Neural progenitor cell (in vitro differentiated cells): ENCODE data around the gene LCTL. TPM values are rescaled to one million over a fixed set of nuclear protein-coding genes. Genes with fewer than 3 reads are reported as not detected.
A peak's percentile ranks its signal among the peaks of the same experiment; 100 is the strongest.
"Not testable (repeated sequence)": the region's sequence is repeated elsewhere in the genome, so short reads cannot be mapped to it uniquely, and the experiment has no call there.

Experiments
- DNase-seq: peaks from one replicate; pipeline ENCODE4 v3.0.0-alpha.2; 2016; ENCODE audit warnings: low spot score
- H2AFZ ChIP-seq: fragments of 200-600 bp; sonication (generic); replicated peaks from 2 replicates; pipeline ENCODE4 v1.6.1; 2016; ENCODE audit warnings: antibody characterized with exemption
- H3F3A ChIP-seq: fragments of 200-600 bp; sonication (generic); 2 replicates; pipeline ENCODE4 v1.6.1; 2016; ENCODE audit warnings: antibody characterized with exemption, low read depth
- H3K27ac ChIP-seq: fragments of 200-600 bp; sonication (generic); 2 replicates; pipeline ENCODE4 v1.5.1; 2016; ENCODE audit warnings: mild to moderate bottlenecking
- H3K27me3 ChIP-seq: fragments of 200-600 bp; sonication (generic); 2 replicates; pipeline ENCODE4 v1.6.1; 2016; ENCODE audit warnings: mild to moderate bottlenecking, moderate library complexity
- H3K36me3 ChIP-seq: fragments of 200-600 bp; sonication (generic); 2 replicates; pipeline ENCODE4 v1.5.1; 2016
- H3K4me1 ChIP-seq: fragments of 200-600 bp; sonication (generic); 2 replicates; pipeline ENCODE4 v1.6.1; 2016; ENCODE audit warnings: mixed run types
- H3K4me2 ChIP-seq: fragments of 200-600 bp; sonication (generic); 2 replicates; pipeline ENCODE4 v1.6.1; 2016
- H3K4me3 ChIP-seq: fragments of 200-600 bp; sonication (generic); 2 replicates; pipeline ENCODE4 v1.5.1; 2016
- H3K79me2 ChIP-seq: fragments of 200-600 bp; sonication (generic); 2 replicates; pipeline ENCODE4 v1.6.1; 2016; ENCODE audit warnings: low read depth
- H3K9ac ChIP-seq: fragments of 200-600 bp; sonication (generic); 2 replicates; pipeline ENCODE4 v1.6.1; 2016
- H3K9me3 ChIP-seq: fragments of 200-600 bp; sonication (generic); 2 replicates; pipeline ENCODE4 v1.5.1; 2016; ENCODE audit warnings: low read depth
- H4K20me1 ChIP-seq: fragments of 200-600 bp; sonication (generic); 2 replicates; pipeline ENCODE4 v1.6.1; 2016; ENCODE audit warnings: low read depth
- H3K27ac Mint-ChIP-seq: 3 replicates; pipeline ENCODE4 v1.8.0; 2021; ENCODE audit warnings: mixed read lengths
- H3K27me3 Mint-ChIP-seq: 2 replicates; pipeline ENCODE4 v1.8.0; 2022; ENCODE audit warnings: low read depth, mild to moderate bottlenecking, inconsistent platforms, moderate library complexity, mixed read lengths; ENCODE audit not compliant: insufficient read depth
- H3K36me3 Mint-ChIP-seq: 3 replicates; pipeline ENCODE4 v1.8.0; 2021; ENCODE audit warnings: mixed read lengths
- H3K4me1 Mint-ChIP-seq: 3 replicates; pipeline ENCODE4 v1.8.0; 2021; ENCODE audit warnings: mixed read lengths
- H3K4me3 Mint-ChIP-seq: 3 replicates; pipeline ENCODE4 v1.8.0; 2021; ENCODE audit warnings: mild to moderate bottlenecking, moderate library complexity, mixed read lengths
- H3K9me3 Mint-ChIP-seq: 3 replicates; pipeline ENCODE4 v1.8.0; 2020; ENCODE audit warnings: mixed read lengths
- EZH2 ChIP-seq: fragments of 200-600 bp; sonication (generic); IDR thresholded peaks from 2 replicates; pipeline ENCODE4 v1.6.1; 2017; ENCODE audit warnings: antibody characterized with exemption, mild to moderate bottlenecking, moderate library complexity
- EZH2phosphoT487 ChIP-seq: fragments of 200-600 bp; sonication (generic); IDR thresholded peaks from 2 replicates; pipeline ENCODE4 v1.6.1; 2017; ENCODE audit warnings: antibody characterized with exemption
- total RNA-seq: library from RNA; depleted of rRNA; stranded (reverse); fragments of >200 nt; gene quantifications from 2 replicates; pipeline ENCODE4 v1.2.3, GENCODE V29; 2015; ENCODE audit warnings: low replicate concordance
- TF ChIP-seq, protein P1 (sequence below): fragments of 200-600 bp; sonication (generic); IDR thresholded peaks from 2 replicates; pipeline ENCODE4 v1.5.1; 2017; ENCODE audit warnings: antibody characterized with exemption, mild to moderate bottlenecking

LCTL gene
- total RNA-seq, 1 donor from 2014 or later, result 19.2 TPM

DNA sequence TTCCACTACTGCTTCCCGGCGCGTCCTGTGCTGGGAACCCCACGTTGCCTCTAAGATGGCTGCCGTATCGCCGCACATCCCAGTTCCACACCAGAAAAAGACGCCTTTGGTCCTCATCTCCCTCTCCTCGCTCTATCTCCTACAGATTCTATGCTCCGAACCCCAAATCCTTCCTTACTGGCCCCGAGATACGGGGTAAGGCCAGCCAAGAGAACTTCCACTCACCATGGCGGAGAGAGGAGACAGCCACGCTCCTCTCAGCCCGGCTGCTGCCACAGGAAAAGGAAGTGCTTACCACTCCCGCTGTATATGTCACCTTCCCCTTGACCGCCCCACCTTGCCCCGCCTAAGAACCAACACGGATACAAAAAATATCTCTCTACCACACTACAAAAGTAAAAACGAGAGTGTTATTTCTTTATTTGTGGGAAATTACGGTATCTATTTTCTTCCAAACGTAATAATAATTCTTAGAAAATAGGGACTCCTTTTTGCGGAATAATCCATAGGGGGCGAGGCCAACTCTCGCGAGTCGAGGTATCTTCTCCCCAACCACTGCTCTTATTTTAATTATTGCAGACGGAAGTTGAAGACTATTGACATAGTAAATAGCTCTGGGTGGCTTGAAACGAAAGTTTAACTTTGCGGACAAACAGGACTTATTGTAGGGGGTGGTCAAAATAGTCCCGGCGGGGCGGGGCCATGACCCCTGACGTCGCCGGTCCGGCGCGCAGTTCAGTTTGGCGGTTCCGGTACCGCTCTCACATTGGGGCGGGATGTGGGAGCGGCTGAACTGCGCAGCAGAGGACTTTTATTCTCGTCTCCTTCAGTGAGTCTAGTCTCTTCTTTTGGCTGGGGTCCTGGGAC, 61.0 kb downstream of the LCTL start, which contains the start of the genes RPL4 and ZWILCH:
Gene RPL4, minus strand, starts transcription at position 293 of the 867 bp plus-strand sequence. Its CDS starts 65 bp downstream, at position 228.
Gene ZWILCH, plus strand, starts transcription at position 764 of the 867 bp plus-strand sequence. Its CDS starts 13 bp downstream, at position 777.
- Histone ChIP-seq H3K27ac (peak within 1 kb of the TSS; percentile 93), H3K36me3 (peaks cover 18% of the 10 kb centered on the region), H3K4me2 (peak within 1 kb of the TSS; percentile 97), H3K9ac (peak within 1 kb of the TSS; percentile 96), H4K20me1 (peaks cover 48% of the 10 kb centered on the region), H3K4me3 (peak within 1 kb of the TSS; percentile 87), H2AFZ (peak within 1 kb of the TSS; percentile 99), H3K79me2 (peaks cover 90% of the 10 kb centered on the region), H3K9me3 (no peaks in the 10 kb centered on the region), H3K4me1 (peaks cover 17% of the 10 kb centered on the region), H3F3A (peaks cover 53% of the 10 kb centered on the region), H3K27me3 (no peaks in the 10 kb centered on the region)
- Mint-ChIP-seq H3K27ac (peak within 1 kb of the TSS; percentile 99), H3K27me3 (peaks cover 2% of the 10 kb centered on the region), H3K36me3 (peaks cover 21% of the 10 kb centered on the region), H3K4me1 (peaks cover 26% of the 10 kb centered on the region), H3K4me3 (peak within 1 kb of the TSS; percentile 100), H3K9me3 (no peaks in the 10 kb centered on the region)
- no peak for TF ChIP-seq EZH2
- TF ChIP-seq, protein P1, sequence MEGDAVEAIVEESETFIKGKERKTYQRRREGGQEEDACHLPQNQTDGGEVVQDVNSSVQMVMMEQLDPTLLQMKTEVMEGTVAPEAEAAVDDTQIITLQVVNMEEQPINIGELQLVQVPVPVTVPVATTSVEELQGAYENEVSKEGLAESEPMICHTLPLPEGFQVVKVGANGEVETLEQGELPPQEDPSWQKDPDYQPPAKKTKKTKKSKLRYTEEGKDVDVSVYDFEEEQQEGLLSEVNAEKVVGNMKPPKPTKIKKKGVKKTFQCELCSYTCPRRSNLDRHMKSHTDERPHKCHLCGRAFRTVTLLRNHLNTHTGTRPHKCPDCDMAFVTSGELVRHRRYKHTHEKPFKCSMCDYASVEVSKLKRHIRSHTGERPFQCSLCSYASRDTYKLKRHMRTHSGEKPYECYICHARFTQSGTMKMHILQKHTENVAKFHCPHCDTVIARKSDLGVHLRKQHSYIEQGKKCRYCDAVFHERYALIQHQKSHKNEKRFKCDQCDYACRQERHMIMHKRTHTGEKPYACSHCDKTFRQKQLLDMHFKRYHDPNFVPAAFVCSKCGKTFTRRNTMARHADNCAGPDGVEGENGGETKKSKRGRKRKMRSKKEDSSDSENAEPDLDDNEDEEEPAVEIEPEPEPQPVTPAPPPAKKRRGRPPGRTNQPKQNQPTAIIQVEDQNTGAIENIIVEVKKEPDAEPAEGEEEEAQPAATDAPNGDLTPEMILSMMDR, result no peak
- no peak for TF ChIP-seq EZH2phosphoT487
- peak; percentile 65 for DNase-seq

DNA sequence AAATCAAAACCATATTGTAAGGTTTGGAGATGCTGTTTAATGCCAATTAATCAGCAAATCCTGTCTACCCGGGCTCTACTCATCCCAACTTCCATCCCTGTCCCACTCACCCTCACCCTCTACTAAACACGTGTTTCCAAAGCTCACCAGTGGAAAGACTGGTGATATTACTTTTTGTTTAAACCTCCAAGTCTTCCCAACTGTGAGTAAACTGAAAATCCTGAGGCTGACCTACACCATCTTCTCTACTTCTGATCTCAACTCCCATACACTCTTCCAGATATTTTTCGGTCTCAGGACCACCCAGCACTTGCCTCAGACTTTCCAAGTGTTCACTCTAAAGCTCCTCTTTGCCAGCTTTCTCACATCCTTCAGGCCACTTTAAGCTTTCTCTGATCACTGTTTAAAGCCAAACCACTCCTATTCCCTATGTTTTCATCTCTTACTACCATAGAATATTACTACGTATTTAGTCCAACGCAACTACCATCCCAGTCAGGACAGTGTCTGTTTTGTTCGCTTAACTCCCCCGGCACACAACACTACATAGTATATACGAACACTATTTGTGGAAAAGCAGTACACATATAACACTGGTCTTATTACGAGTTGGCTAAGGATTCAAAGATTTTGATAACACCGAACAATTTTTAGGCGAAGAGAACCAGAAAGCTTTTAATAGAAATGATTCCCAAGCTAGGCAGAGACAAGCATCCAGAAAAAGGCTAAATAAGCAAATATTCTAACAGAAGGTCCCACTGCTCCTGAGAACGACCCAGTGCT, 61.8 kb downstream of the LCTL start:
- Mint-ChIP-seq H3K27me3 (peaks cover 2% of the 10 kb centered on the region), H3K27ac (peak overlapping the region; percentile 99), H3K9me3 (no peaks in the 10 kb centered on the region)

DNA sequence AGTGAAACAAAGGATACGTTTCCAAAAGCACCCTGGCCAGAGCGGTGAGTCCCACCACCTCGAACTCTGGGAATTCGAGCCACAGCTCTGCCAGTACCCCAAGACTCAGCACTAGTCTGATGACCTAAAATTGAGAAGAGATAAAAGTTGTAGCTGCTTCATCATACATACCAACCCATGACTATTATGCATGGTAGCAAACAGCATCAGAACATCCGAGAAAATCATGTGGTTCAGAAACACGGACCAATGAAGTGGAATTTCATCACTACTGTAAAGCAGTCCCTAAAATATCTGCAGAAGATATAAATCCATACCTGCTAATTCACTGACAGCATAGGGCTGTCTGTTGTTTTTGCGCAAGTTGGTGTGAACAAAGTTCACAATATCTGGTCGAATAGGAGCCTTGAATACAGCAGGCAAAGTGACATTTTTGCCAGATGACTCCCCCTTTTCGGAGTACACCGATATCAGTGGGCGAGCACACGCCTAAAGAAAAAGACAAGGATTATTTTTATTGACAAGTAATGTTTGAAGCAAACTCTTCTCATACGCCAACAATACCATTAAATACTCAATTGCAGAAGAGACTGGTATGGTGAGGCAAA, 62.7 kb downstream of the LCTL start:
- peak overlapping the region; percentile 100 for H3K4me3 Mint-ChIP-seq

More for the DNA sequence above, 61.8 kb downstream of the LCTL start:
- no peak for DNase-seq
- Histone ChIP-seq H3K27me3 (no peaks in the 10 kb centered on the region), H3K4me1 (peaks cover 17% of the 10 kb centered on the region), H4K20me1 (peaks cover 52% of the 10 kb centered on the region), H3K79me2 (peaks cover 85% of the 10 kb centered on the region), H3K27ac (no peak overlapping the region), H3K36me3 (peaks cover 18% of the 10 kb centered on the region), H3F3A (peaks cover 61% of the 10 kb centered on the region), H3K9ac (peak overlapping the region; percentile 96), H3K9me3 (no peaks in the 10 kb centered on the region), H3K4me3 (peak overlapping the region; percentile 87), H2AFZ (peak overlapping the region; percentile 99), H3K4me2 (peak overlapping the region; percentile 97)
- Mint-ChIP-seq H3K36me3 (peaks cover 26% of the 10 kb centered on the region), H3K4me3 (peak overlapping the region; percentile 100), H3K4me1 (peaks cover 27% of the 10 kb centered on the region)
- TF ChIP-seq, protein P1, result no peak
- TF ChIP-seq EZH2phosphoT487 (no peak), EZH2 (no peak)

More for the DNA sequence above, 62.7 kb downstream of the LCTL start:
- H3K4me1 Mint-ChIP-seq, result peaks cover 29% of the 10 kb centered on the region
- peaks cover 77% of the 10 kb centered on the region for H3K79me2 ChIP-seq
- H3K27ac Mint-ChIP-seq, DNase-seq, H3K9me3 ChIP-seq, H3K9me3 Mint-ChIP-seq, H3K27ac ChIP-seq, H2AFZ ChIP-seq, H3K27me3 ChIP-seq, H3K27me3 Mint-ChIP-seq: not testable (repeated sequence)
- peaks cover 60% of the 10 kb centered on the region for H4K20me1 ChIP-seq
- H3F3A ChIP-seq, result peaks cover 70% of the 10 kb centered on the region
- H3K36me3 Mint-ChIP-seq, result peaks cover 27% of the 10 kb centered on the region
- peaks cover 18% of the 10 kb centered on the region for H3K36me3 ChIP-seq
- H3K4me3 ChIP-seq, result peak overlapping the region; percentile 87
- peak overlapping the region; percentile 97 for H3K4me2 ChIP-seq
- peaks cover 17% of the 10 kb centered on the region for H3K4me1 ChIP-seq
- peak overlapping the region; percentile 96 for H3K9ac ChIP-seq
